NCI-H526 treated with DMSO at 0.1 percent for 48 hours (cell line): ENCODE results near the gene SLC25A52.
"Not testable (repeated sequence)": the region's sequence is repeated elsewhere in the genome, so short reads cannot be mapped to it uniquely, and the experiment has no call there.

Source experiments
- DNase-seq: peaks from one replicate; lab custom pipeline; 2025; lab: John Stamatoyannopoulos, UW

SLC25A52 gene, protein sequence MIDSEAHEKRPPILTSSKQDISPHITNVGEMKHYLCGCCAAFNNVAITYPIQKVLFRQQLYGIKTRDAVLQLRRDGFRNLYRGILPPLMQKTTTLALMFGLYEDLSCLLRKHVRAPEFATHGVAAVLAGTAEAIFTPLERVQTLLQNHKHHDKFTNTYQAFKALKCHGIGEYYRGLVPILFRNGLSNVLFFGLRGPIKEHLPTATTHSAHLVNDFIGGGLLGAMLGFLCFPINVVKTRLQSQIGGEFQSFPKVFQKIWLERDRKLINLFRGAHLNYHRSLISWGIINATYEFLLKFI

DNA sequence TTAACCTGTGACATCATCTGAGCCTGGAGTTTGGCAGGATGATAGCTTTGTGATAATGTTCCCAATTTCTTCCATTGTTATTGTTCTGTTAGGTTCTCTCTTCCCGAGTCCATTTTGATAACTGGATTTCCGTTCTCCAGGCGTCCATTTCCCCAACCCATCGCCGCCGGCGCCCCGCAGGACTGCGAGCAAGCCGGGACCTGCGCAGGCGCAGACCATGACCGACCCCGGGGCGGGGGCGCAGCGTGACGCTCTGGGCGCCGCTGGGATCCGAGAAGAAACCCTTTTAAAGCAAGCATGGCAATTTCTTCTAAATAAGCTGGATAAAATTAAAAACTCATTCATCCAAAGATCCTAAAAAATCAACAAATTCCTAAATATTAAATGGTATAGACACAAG is at the start of gene SLC25A52:
Gene SLC25A52 (minus strand): TSS at position 186 of the 400 bp plus-strand sequence. CDS start 219 bp downstream, outside the sequence.
- DNase-seq = no peak

DNA sequence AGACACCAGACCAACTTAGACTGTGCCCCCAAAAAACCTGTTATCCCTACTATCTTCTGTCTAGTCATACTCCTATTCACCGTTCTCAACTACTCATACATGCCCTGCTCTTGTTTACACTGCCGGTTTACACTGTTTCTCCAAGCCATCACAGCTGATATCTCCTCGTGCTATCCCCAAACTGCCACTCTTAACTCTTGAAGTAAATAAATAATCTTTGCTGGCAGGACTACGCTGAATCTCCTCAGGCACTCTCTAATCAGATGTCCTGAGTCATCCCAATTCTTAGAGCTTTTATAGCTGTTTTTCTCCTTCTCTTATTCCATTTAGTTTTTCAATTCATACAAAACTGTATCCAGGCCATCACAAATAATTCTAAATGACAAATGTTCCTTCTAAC is 48.4 kb upstream of the SLC25A52 start:
- DNase-seq = not testable (repeated sequence)

- DNase-seq = no peak
These were observed 40.4 kb upstream of the SLC25A52 start for GRCh38 chr18:31801078-31801477.

GRCh38 chr18:31799257-31799656 is 38.6 kb upstream of the SLC25A52 start:
- DNase-seq = not testable (repeated sequence)

GRCh38 chr18:31798399-31798798 is 37.7 kb upstream of the SLC25A52 start:
- no peak for DNase-seq

GRCh38 chr18:31795747-31796146 is 35.1 kb upstream of the SLC25A52 start:
- no peak for DNase-seq

- no peak for DNase-seq
These were observed 32.9 kb upstream of the SLC25A52 start for GRCh38 chr18:31793531-31793930.

DNA sequence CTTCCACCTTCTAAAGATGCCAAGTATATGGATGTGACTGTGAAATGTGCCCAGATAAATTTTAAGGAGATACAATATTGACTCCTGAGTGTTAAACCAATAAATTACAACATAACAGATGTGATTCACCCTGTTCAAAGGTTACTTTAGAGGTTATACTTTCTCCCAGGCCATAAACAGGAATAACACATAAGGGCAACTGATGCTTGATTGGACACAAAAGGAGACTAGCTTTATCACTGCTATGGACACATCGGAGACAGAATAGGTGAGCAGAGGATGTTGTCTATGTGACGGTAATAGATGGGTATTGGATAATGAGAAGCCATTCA is 31.9 kb upstream of the SLC25A52 start:
- DNase-seq = no peak

- no peak for DNase-seq
These were observed 31.3 kb upstream of the SLC25A52 start for GRCh38 chr18:31791817-31792579.

GRCh38 chr18:31789409-31789808 is 28.7 kb upstream of the SLC25A52 start:
- no peak for DNase-seq

- DNase-seq = no peak
These were observed 22.4 kb upstream of the SLC25A52 start for GRCh38 chr18:31783059-31783458.

GRCh38 chr18:31778391-31778950 is 17.8 kb upstream of the SLC25A52 start:
- DNase-seq = no peak

DNA sequence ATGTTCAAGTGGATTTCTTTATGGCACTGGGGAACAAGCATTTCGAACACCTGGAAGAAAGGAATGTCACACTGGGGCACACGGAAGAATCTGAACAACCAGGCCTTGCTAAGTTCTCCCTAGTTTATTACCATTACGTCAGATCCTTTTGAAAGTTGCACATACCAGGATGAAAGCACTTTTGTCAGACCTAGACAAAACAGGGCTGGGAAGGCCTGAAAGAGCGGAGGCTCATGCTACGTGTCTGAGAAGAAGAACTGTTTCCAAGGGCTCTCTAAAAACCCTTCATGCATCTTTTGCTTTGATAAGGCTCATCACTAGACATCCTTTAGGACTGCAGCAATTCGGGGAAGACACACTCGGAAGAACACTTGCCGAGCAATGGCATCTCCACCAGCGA is 15.4 kb upstream of the SLC25A52 start:
- no peak for DNase-seq

GRCh38 chr18:31774962-31775361 is 14.3 kb upstream of the SLC25A52 start:
- DNase-seq = no peak

DNA sequence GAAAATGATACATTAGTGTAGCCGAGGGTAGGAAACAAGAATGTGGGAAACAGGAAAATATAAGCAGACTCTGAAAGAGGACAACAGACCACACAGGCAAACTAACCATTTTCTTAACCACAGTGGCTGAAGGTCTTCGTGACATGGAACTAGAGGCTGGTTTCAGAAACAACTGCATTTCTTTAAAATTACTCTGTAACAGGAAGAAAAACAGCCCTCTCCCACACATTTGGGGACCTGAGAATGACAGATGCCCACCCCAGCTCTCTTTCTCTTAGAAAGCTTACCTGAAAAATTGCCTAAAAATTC is 13.8 kb upstream of the SLC25A52 start:
- DNase-seq = no peak

GRCh38 chr18:31773774-31774476 is 13.2 kb upstream of the SLC25A52 start:
- DNase-seq = no peak

GRCh38 chr18:31772699-31773098 is 12.0 kb upstream of the SLC25A52 start:
- DNase-seq = no peak

DNA sequence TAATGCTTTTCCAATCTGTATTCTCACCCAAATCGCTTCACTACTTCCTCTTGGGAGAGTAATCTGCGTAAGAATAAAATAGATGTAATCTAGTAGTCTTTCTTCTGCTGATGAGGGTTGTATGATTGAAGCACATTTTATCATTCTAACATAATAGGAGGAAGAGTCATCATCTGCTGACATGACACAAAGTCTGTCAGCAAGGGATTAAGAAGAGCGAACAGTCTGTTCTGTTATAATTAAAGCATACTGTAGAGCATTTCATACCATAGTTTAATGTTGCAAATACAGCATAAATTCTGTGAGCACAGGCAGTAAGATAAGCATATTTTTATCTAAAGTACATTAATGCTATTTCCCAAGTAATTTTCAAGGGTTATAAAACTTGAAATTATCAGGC is 10.4 kb downstream of the SLC25A52 start:
- DNase-seq = no peak

DNA sequence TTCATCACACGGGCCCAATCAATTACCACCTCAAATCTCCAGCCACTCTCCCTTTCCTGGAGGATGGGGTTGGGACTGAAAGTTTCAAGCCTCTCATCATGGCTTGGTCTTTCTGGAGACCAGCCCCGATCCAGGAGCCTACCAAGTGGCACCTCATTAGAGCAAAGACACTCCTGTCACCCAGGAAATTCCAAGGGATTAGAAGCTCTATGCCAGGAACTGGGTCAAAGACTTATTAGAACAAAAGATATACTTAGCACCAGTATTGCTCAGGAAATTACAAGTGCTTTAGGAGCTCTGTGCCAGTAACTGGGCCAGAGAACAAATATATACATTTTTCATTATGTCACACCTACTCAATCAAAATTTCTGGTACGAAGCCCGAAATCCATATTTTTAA is 14.3 kb downstream of the SLC25A52 start:
- DNase-seq = no peak

- DNase-seq = no peak
These were observed 16.2 kb downstream of the SLC25A52 start for GRCh38 chr18:31744321-31745067.

GRCh38 chr18:31743600-31743999 is 17.1 kb downstream of the SLC25A52 start:
- DNase-seq = not testable (repeated sequence)

DNA sequence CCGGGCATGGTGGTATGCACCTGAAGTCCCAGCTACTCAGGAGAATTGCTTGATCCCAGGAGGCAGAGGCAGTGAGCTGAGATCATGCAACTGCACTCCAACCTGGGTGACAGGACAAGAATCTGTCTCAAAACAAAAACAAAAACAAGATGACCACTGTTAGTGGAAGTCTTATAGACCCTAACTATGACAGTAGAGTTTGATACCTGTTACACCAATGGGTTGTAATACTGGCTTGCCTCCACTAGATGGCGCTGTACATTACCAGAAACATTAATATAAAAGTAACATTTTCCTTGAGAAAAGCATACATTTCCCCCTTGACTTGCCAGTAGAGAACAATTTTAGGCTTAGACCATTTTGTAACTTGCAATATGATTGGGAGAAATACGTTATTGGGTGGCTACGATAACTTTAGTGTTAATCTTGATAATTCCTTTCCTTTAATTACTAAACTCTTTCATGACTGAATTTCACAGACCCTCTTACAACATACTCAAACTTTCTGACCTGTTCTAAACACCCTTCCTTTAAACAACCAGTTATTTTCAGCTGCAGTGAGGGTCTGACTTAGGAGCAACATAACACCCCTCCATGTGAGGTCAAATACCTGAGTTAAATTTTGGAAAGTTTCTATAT is 19.5 kb downstream of the SLC25A52 start:
- peak; percentile 49 for DNase-seq
